ENCODE results near the gene GULP1.

Gene GULP1

GRCh38 chr2:188326669-188327301 lies 35.1 kb downstream of the GULP1 start:
- no peak for ATAC-seq

GRCh38 chr2:188327518-188328213 lies 36.0 kb downstream of the GULP1 start:
- ATAC-seq = no peak

GRCh38 chr2:188328419-188328818 lies 36.7 kb downstream of the GULP1 start:
- ATAC-seq = no peak

GRCh38 chr2:188330316-188331053 lies 38.8 kb downstream of the GULP1 start:
- no peak for ATAC-seq

GRCh38 chr2:188332619-188333018 lies 40.9 kb downstream of the GULP1 start:
- ATAC-seq = no peak

- ATAC-seq = no peak
Observed at GRCh38 chr2:188333751-188334524, 42.3 kb downstream of the GULP1 start.

- no peak for ATAC-seq
Observed at GRCh38 chr2:188338463-188338862, 46.8 kb downstream of the GULP1 start.

GRCh38 chr2:188340257-188340656 lies 48.6 kb downstream of the GULP1 start:
- ATAC-seq = no peak

- no peak for ATAC-seq
Observed at GRCh38 chr2:188345020-188345419, 53.3 kb downstream of the GULP1 start.

- no peak for ATAC-seq
Observed at GRCh38 chr2:188345426-188345825, 53.8 kb downstream of the GULP1 start.

GRCh38 chr2:188345831-188346458 lies 54.3 kb downstream of the GULP1 start:
- no peak for ATAC-seq

- no peak for ATAC-seq
Observed at GRCh38 chr2:188349019-188349418, 57.3 kb downstream of the GULP1 start.

GRCh38 chr2:188353282-188353681 lies 61.6 kb downstream of the GULP1 start:
- no peak for ATAC-seq

- ATAC-seq = no peak
Observed at GRCh38 chr2:188360485-188361263, 69.0 kb downstream of the GULP1 start.

- ATAC-seq = no peak
Observed at GRCh38 chr2:188364033-188364630, 72.5 kb downstream of the GULP1 start.

- ATAC-seq = no peak
Observed at GRCh38 chr2:188365058-188365641, 73.5 kb downstream of the GULP1 start.

GRCh38 chr2:188367164-188367563 lies 75.5 kb downstream of the GULP1 start:
- no peak for ATAC-seq

GRCh38 chr2:188369365-188369764 lies 77.7 kb downstream of the GULP1 start:
- ATAC-seq = no peak

- ATAC-seq = no peak
Observed at GRCh38 chr2:188378371-188378950, 86.8 kb downstream of the GULP1 start.

GRCh38 chr2:188379748-188380147 lies 88.1 kb downstream of the GULP1 start:
- no peak for ATAC-seq

- ATAC-seq = no peak
Observed at GRCh38 chr2:188380280-188380679, 88.6 kb downstream of the GULP1 start.

All from activated CD4-positive, CD25-positive, alpha-beta regulatory T cell treated with anti-CD3 and anti-CD28 coated beads, Interleukin-2, amount 50 U/mL, for 24 hours (primary cell).